CD4-positive, alpha-beta T cell treated with Interleukin-4 for 4 hours (primary cell): ENCODE data around the gene DGCR8.

Experiments used
- DNase-seq: peaks from one replicate; pipeline ENCODE4 v3.0.0-alpha.2; 2020

The DGCR8 gene

DNA sequence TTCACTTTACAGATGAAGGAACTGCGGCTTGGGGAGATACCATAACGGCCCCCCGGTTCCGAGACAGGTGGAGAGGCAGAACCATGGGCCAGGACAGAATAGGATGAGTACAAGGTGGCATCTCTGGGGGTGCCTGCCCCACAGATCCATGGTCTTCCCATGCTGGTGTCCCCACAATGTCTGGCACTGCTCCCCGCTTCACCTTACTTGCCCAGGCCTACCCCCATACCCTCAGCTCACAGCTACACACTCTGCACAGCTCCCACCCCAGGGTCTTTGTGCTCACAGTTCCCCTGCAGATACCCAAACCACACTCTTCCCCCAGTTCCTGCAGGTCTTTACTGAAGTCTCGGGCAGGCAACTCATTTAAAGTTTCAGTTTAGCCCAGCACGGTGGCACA, 11.4 kb upstream of the DGCR8 start:
- no peak for DNase-seq

DNA sequence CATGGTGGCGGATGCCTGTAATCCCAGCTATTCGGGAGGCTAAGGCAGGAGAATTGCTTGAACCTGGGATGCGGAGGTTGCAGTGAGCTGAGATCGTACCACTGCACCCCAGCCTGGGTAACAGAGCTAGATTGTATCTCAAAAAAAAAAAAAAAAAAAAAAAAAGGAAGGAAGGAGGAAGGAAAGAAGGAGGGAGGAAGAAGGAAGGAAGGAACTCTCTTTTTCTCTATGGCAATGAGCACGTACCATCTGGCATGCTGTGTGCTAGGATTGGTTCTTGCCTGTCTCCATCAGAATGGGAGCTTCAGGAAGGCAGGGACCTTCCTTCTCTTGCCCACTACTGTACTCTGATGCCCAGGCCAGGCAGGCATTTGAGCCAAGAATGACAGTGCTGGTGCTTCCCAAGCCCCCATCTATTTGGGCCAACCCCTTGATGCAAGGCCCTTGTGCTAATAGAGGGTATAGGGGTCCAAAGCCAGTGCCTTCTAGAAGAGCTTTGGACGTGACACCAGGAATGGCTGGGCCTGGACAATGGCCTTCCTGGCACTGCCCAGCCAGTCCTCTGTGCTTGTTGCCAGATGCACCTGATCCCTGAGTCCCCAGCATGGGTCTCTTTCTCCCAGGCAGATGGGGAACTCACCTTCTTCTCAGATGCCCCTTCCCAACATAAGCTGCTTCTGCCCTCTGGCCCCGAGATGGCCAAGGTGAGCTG, 10.6 kb upstream of the DGCR8 start:
- no peak for DNase-seq

DNA sequence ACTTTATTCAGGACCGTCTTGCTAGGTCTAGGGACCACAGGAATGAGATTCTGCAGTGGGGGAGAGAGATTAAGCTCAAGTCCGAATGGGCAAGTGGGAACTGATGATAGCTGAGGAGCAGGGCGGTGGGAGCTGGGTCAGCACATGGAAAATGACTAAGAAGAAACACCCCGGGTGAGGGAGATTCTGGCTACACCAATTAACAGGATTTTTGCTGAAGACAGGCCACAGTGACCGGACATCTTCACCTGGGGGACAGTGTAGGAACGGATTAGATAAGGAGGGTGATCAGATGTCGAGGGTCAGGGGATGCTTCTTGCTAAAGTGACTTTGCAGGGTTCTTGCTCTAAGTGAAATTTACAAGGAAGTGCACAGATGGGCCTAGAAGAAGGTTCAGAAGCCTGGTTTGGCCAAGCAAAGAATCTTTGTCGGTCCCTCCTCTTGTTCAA, 8.5 kb upstream of the DGCR8 start:
- DNase-seq: no peak

DNA sequence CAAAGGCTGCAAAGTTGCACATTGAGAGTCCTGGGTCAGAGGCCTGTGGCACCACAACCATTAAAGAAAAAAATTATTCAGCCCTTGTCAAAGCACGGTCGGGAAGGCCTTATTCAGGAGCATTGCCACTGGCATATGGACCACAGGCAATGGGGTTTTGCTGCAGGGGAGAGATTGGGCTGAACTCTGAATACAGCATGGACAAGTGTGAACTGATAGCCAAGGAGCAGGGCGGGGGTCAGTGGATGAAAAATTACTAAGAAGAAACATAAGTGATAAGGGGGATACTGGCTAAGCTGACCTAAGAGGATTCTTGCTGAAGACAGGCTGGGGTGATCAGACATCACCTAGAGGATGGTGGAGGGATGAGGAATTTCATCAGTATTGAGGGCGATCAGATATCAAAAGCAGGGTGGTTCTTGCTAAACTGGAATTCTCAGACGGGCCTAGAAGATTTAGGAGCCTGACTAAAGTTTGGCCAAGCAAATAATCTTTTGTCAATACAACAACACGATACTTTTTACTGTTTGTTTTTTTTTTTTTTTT, 3.3 kb upstream of the DGCR8 start:
- DNase-seq: no peak

DNA sequence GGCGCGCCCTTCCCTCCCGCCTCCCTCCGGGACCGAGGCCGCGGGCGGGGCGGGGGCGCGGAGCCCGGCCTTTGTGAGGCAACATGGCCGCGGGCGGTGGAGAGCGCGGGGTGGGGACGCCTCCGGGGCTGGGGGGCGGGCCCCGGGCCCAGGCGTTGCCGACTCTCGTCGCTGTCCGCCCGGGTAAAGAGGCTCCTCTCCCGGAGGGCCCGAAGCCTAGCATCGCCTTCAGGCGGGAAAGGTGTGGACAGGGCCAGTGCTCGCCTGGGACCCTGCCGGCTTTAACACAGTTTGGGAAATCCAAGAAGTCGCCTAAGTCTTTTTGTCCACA, 369 bp downstream of the DGCR8 start:
- DNase-seq: peak; percentile 57

DNA sequence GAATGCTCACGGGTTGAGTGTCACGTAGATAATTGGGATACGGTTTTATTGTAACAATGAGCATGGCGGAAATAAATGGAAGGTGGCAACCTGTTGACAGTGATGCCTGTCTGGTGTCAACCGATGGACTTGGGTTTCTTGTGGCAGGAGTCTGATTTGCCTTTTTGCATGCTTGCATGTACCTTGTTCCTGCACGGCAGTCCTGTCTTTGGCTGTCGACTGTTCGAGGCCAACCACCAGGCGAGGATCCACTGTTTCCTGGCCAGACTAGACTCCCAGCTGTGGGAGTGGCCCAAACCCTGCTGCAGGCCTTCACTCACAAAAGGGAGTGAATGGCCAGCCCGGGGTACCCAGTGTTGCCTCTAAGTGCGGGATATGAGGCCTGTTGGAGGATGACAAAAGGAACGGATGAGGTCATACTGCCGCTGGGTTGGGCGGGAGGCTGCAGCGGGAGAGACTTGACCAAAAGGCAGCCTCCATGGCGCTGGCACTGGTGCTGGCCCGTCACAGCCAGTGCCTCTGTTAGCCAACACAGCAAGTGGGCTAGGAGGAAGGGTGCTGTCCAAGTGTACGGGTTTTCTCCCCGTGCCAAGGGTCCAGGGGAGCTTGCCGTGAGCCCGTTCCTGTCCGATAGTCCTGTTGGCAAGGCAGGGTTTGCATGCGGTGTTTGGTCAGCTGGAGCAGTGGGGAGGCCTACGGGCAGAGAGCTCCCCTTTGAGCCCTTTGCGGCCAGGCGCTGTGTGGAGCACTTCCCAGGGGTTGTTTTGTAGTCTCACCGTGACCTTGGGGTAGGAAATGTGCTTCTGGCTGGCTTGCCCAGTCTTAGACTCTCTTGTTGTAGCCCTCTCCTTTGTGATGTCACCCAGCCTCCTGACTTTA, 974 bp downstream of the DGCR8 start:
- DNase-seq: no peak

DNA sequence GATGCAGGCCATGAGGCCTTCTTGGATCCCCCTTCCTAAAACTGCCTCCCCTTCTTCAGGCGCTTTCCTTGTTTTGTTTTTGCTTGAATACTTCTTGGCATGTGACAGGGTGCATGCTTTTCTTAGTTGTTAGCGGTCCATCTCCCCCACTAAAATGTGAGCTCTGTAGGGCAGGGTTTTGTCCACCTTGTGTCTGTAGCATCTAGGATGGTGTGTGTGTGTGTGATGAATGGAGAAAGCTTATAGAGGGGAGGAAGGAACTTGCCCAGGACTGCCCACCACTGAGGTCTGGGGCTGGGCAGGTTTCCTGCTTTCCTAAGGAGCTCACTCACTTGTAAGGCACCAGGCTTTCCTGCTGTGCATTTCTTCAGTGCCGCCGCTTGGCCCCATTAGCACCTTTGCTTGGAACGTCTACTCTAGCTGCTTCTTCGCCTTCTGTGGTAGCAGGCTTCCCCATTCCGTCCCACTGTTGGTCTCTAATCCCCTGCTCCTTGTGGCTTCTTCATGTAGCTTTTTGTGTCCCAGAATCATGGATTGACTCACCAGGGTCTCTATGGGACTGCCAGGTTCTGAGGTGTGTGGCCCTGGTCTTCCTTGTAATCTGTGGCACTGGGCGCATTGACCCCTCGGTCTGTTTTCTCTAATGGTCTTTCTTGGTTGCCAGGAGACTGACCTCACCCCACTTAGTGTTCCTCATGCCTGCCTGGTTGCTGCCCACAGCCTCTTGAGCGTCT, 3.3 kb downstream of the DGCR8 start:
- no peak for DNase-seq

DNA sequence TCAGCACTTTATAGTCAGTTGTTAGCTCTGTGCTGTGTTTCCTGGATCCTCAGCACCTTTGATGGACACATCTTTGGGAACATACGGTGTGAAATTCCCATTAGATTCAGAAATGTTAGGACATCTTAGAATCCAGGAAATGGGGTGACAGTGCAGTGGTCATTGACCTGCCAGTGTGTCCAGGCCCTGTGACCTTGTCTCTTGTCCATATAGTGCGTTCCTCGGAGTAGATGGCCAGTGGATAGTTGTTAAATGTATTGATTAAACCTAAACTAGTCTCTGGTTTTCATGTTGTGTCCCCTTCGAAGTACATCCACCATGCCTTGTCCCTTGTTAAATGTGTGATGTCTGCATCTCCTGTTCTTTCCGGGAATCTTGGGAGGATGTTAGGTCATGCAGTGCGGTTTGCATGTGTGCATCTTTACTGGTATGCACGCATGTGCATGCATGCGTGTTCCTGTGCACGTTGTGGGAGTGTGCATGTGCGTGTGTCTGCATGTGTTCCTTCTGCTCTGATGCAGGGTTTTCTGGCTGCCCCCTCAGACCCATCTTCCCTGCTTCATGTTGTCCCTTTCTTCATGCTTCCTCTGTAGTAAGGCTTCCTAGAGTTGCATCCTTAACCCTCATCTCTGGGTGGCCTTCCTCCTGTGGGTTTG, 4.0 kb downstream of the DGCR8 start:
- DNase-seq: no peak

DNA sequence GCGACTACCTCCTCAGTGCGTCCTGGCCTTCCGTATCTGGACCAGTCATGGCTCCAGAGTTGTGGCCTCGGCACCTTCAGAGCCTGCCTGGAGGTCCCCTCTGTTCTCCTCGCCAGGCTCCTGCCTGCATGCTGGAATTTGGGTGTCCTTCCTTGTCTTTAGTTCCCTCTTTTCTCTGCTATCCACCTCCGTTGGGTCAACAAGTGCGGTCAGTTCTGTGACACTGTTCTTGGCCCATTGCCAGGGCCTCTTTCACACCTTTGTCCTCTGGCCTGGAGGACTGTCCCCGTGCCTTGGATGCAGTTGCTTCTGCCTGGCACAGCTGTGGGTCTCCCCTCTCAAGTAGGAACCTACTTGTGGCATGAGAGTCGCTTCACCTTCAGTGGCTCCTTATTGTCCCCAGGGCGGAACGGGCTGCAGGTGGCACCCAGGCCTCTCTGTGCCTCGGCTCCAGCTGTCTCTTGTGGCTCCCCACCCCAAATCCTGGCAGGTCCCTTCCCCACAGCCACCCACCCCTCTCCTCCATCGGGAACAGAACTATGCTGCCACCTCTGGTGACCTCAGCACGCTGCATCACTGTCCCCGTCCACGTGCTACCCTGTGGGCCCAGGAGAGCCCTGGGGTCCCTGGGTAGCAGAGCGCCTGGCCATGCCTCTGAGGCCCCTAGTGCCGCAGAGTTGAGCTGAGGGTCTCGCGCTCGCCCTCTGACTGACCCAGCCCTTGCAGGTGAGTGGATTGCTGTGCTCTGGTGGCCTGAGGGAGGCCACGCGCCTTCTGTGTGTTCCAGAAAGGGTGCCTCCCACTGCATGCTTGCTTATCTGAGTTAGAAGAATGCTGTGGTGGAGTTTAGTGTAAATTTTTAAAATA, 4.7 kb downstream of the DGCR8 start:
- no peak for DNase-seq

DNA sequence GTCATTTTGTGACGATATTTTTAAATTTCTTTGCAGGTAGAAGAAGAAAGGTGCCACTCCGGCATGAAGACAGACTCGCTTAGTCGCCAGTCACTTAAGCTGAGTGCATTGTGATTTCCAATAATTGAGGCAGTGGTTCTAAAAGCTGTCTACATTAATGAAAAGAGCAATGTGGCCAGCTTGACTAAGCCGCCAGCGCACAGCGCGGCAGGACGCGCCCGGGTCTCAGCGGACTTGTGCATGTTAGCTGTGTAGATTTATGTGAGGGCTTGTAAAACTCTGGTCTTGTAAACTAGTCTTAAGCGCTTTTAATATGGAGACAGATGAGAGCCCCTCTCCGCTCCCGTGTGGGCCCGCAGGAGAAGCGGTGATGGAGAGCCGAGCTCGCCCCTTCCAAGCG, 5.6 kb downstream of the DGCR8 start:
- DNase-seq: no peak

DNA sequence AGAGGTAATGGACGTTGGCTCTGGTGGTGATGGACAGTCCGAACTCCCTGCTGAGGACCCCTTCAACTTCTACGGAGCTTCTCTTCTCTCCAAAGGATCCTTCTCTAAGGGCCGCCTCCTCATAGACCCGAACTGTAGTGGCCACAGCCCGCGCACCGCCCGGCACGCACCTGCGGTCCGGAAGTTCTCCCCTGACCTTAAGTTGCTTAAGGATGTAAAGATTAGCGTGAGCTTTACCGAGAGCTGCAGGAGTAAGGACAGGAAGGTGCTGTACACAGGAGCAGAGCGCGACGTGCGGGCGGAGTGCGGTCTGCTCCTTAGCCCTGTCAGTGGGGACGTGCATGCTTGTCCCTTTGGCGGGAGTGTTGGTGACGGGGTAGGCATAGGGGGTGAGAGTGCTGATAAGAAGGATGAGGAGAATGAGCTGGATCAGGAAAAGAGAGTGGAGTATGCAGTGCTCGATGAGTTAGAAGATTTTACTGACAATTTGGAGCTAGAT, 6.1 kb downstream of the DGCR8 start:
- DNase-seq: no peak

DNA sequence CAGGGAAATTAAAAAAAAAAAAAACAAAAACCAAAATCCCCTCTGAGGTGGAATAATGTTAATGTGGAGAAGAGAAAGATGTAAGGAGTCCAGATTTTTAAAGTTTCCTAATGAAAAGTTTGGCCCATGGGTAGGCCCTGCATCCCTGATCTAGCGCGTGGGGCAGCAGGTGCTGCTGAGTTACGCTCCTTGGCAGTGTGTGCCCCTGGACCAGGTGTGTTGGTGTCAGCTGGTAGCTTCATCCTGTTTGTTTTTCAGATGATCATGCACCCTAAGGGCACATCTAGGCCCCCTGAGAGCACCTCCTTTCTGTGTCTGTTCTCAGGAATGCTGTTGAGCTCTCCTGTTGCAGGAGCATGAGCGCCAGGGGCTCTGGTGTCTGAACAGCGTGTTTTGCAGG, 6.7 kb downstream of the DGCR8 start:
- no peak for DNase-seq

DNA sequence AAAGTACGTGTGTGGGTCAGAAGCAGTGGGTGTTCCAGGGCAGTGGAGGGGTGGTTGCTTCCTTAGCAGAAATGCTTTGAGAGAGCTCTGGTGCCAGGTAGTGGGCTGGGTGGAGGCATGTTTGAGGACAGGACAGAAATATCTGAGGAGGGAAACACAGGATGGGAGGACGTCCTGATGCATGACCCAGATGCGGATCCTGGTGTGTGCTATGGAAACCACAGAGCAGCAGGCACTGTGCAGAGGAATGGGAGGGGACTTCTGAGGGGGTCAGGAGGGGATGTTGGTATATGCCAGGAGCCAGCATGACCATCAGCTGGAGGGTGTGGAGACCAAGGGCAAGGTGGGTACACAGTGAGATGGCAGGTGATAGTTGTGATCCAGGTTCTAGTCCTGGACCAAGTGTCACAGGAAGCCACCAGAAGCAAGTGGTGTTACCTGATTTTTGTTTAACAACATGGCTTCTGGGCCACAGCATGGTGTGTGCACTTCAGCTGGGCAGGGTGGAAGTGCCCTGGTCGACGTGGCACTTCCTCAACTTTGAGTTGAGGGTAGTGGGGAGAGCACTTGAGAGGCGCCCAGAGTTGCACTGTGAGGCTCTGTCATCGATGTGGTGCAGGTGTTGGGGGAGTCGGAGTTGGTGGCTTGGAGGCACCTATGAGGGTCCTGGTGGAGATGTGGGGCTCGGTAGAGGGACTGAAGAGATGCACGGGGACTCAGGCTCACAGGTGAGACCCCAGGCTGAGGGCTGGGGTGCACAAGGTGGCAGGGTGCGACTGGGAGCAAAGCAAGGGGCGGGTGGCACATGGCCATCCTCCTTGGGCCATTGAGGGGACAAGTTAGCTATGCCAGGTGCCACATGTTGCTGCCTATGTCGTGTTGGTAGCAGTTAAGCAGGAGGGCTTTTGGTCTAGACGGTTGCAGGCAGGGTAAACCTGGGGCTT, 7.5 kb downstream of the DGCR8 start:
- DNase-seq: no peak

DNA sequence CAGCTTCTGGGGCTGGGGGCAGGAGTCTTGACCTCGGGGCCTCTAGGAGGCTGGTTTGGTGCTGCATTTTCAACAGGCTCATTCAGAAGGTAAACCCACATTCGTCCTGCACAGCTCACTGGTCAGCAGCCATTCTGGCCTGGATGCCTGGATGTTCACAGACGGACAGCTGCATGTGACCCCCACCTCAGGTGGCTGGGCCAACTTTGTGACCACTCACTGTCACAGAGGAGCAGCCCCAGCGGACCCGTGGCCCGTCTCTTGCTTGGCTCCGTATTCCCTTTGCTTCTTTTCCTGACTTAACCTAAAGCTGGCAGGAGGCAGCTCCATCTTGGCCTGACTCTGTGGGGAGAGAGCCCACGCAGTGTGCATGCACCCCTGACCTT, 8.2 kb downstream of the DGCR8 start:
- DNase-seq: no peak

DNA sequence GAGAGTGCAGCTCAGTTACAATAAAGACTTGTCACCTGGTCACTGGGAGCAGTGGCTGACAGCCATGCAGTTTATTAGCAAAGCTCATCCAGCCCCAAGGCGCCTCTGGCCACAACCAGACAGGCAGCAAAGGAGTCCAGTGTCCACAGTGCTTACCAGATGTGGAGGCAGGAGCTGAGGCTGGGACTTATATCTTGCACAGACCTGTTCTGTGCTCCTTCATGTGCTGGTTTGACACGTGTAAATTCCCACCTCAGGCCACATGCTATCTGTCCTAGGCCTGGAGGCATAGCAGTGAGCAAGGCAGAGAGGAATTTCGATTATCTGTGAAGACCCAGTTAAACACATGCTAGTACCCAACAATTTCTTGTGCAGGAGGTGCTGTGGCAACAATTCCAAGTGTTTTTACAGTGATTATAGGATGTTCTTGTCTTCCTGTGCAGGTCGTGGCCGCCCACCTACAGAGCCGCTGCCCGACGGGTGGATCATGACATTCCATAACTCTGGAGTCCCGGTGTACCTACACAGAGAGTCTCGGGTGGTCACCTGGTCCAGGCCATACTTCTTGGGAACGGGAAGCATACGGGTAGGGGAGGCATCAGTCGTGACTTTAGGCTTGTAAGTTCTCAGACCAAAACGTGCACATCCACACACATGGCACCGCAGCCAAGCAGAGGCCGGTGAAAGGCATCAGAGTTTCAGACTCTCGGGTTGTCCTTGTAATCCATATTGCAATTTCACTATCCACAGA, 9.4 kb downstream of the DGCR8 start:
- no peak for DNase-seq

DNA sequence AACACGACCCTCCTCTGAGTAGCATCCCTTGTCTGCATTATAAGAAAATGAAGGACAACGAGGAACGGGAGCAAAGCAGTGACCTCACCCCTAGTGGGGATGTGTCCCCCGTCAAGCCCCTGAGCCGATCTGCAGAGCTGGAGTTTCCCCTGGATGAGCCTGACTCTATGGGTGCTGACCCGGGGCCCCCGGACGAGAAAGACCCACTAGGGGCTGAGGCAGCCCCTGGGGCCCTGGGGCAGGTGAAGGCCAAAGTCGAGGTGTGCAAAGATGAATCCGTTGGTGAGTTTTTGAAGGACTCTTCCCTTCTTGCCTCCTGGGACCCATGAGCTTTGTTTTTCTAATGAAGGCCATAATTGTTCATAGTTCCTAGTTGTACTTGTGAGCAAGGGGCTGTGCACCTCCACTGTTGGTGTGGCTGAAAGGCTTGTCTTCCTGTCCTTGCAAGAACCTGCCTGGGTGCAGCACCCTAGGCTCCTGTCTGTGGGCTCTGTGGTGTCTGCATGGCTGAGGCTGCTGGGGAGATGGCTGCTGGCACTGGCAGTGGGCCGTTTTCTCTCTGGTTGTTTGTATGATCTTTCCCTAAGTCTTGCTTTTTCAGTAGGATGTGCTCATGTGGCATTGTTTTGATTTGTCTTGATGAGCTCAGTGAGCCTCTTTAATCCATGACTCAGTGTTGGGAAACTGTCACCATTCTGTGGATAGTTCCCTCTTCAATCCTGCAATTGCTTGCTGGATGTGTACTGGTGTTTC, 10.1 kb downstream of the DGCR8 start:
- no peak for DNase-seq

DNA sequence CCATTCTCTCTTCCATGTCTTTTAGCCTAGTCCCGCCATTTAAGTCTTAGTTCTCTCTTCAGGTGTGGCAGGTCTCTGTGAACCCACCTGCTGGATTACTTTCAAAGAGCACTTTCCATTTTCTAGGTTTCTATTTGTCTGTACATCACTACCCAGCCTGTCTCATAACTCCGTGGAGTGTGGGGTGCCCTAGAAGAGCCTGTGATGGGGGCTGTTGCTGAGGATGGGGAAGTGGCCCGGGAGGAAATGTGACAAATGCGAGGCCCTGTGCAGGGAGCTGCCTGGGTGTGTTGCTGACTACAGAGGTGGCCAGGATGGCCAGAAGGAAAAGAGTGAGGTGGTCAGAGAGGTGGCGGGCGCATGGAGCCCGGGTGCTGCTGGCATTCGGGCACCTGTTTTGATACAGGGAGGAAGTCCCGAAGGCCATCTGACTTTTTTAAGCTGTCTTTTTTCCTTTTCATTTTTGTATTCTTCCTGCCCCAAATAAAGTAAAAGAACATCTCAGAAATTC, 10.7 kb downstream of the DGCR8 start:
- DNase-seq: no peak

DNA sequence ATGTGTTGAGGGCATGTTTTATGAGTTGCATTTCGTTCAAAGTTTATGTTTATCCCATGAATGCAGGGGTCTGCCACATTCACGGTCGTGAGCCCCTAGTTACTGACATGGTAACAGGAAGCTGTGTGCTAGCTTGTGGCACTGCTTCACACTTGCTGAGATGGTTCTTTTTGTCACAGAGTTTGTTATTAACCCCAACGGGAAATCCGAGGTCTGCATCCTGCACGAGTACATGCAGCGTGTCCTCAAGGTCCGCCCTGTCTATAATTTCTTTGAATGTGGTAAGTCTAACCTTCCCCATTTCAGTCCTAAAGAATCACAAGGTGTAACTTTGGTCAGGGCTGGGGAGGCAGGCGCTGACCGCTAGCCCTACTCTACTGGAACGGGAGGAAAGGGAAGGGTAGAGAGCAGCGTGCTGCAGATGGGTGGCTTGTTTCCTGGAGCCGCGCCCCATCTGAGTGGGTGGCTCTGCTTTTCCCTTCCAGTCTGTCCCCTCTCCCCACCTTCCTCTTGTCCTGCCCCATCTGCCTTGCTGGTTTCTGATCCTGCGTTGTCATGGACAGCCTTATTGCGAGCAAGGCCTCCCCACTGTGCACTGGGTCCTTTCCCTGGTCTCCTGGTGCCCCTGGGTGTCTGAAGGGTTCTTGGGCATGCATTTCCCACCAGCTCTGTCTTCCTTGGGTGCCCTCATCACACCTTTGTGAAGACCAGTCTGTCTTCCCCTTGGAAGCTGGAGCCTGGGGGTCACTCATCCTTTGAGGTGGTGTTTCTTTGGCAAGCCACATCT, 11.8 kb downstream of the DGCR8 start:
- DNase-seq: peak; percentile 47
